Activated naive CD8-positive, alpha-beta T cell treated with anti-CD3 and anti-CD28 coated beads, Interleukin-2, amount 10 ng/mL, durations not matched to agents 7 days and 5 days (primary cell): ENCODE measurements around the gene ALPI. TPM values are rescaled to one million over a fixed set of nuclear protein-coding genes. Genes with fewer than 3 reads are reported as not detected.
"Not testable (repeated sequence)": the region's sequence is repeated elsewhere in the genome, so short reads cannot be mapped to it uniquely, and the experiment has no call there.

Experiments used
- ATAC-seq: fragments of 150-1000 bp; cut with Tn5 transposase; one replicate; pipeline ENCODE4 v1.10.0; 2021; ENCODE audit warnings: low read depth, moderate library complexity
- POLR2A ChIA-PET: fragments of 350-600 bp; sonication (Branson Sonifier 250); formaldehyde crosslinking; loops from one replicate; lab custom pipeline; 2021; ENCODE audit warnings: antibody characterized with exemption; lab: Charles Lee
- DNase-seq: peaks from one replicate; pipeline ENCODE4 v3.0.0; 2021
- H3K27ac Mint-ChIP-seq: one replicate; pipeline ENCODE4 v1.8.0; 2022; ENCODE audit warnings: mild to moderate bottlenecking, mixed read lengths
- H3K27me3 Mint-ChIP-seq: one replicate; pipeline ENCODE4 v1.8.0; 2022; ENCODE audit warnings: mild to moderate bottlenecking, moderate library complexity, mixed read lengths
- H3K36me3 Mint-ChIP-seq: one replicate; pipeline ENCODE4 v1.8.0; 2021; ENCODE audit warnings: mild to moderate bottlenecking, mixed read lengths
- H3K4me1 Mint-ChIP-seq: one replicate; pipeline ENCODE4 v1.8.0; 2021; ENCODE audit warnings: mixed read lengths
- H3K4me3 Mint-ChIP-seq: one replicate; pipeline ENCODE4 v1.8.0; 2022; ENCODE audit warnings: mild to moderate bottlenecking, moderate library complexity, mixed read lengths
- H3K9me3 Mint-ChIP-seq: one replicate; pipeline ENCODE4 v1.8.0; 2021; ENCODE audit warnings: mixed read lengths
- total RNA-seq, 2 experiments: library from RNA; stranded (reverse); gene quantifications; one replicate each; pipeline ENCODE4 v1.2.3, GENCODE V29; 2021

ALPI gene
- total RNA-seq, 2 experiments from 2014 or later = not detected

DNA sequence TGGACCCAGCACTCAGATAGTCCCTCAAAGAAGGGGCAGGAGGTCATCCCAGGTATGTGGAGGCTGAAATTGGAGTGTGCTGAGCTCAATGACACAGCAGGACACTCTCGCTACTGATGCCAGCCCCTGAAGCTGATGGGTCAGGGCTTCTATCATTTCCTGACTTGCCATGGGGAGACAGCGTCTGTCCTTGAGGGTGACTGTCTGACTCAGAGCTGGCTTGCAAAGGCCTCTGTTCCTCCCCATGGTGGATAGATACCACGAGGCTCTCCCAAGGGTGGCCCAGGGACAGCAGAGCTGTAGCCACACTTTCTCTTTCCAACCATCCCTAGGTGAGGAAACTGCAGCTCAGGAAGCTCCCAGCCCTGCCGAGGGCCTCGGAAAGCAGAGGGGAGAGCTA lies 38.5 kb upstream of the ALPI start:
- Mint-ChIP-seq H3K9me3 (no peaks in the 10 kb centered on the region), H3K4me3 (no peak overlapping the region), H3K27me3 (peaks cover 61% of the 10 kb centered on the region), H3K27ac (no peak overlapping the region), H3K36me3 (peaks cover 3% of the 10 kb centered on the region), H3K4me1 (peaks cover 14% of the 10 kb centered on the region)
- ATAC-seq (no peak), DNase-seq (no peak)
- POLR2A ChIA-PET = no interaction called here

GRCh38 chr2:232418056-232418455 lies 37.9 kb upstream of the ALPI start:
- Mint-ChIP-seq H3K9me3 (no peaks in the 10 kb centered on the region), H3K27ac (no peak overlapping the region), H3K27me3 (peaks cover 62% of the 10 kb centered on the region), H3K4me3 (peak overlapping the region; percentile 47), H3K4me1 (peaks cover 14% of the 10 kb centered on the region), H3K36me3 (peaks cover 3% of the 10 kb centered on the region)
- DNase-seq (no peak), ATAC-seq (no peak)
- POLR2A ChIA-PET = no interaction called here

GRCh38 chr2:232418466-232419244 lies 37.3 kb upstream of the ALPI start:
- H3K4me1 Mint-ChIP-seq = peaks cover 8% of the 10 kb centered on the region
- H3K36me3 Mint-ChIP-seq = peaks cover 3% of the 10 kb centered on the region
- peaks cover 63% of the 10 kb centered on the region for H3K27me3 Mint-ChIP-seq
- peak overlapping the region; percentile 76 for H3K4me3 Mint-ChIP-seq
- no peaks in the 10 kb centered on the region for H3K9me3 Mint-ChIP-seq
- no peak overlapping the region for H3K27ac Mint-ChIP-seq
- ATAC-seq = no peak
- POLR2A ChIA-PET = no interaction called here
- no peak for DNase-seq

- Mint-ChIP-seq H3K27ac (no peak overlapping the region), H3K9me3 (no peaks in the 10 kb centered on the region), H3K36me3 (peaks cover 3% of the 10 kb centered on the region), H3K27me3 (peaks cover 62% of the 10 kb centered on the region), H3K4me3 (peak overlapping the region; percentile 76), H3K4me1 (peaks cover 7% of the 10 kb centered on the region)
- ATAC-seq = no peak
- DNase-seq = no peak
- POLR2A ChIA-PET = no interaction called here
Measured at GRCh38 chr2:232419245-232420072, 36.5 kb upstream of the ALPI start.

DNA sequence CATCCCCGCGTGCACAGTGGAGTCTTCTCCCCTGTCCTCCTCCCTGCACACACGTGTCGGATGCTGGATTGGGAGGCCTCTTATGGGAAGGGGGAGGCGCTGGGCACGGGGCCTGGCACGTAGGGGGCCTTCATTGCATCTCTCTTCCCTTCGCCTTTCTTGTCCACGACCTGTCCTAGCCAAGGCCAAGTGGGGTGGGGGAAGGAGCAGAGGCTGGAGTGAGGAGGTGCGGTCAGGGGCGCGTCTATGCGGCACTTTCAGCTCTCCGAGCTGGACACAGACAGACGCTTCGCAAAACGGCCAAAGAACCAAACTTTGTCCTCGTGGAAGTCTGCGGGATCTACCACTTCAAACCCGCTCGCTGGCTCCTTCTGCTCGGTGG lies 35.9 kb upstream of the ALPI start:
- no peak for ATAC-seq
- Mint-ChIP-seq H3K27ac (no peak overlapping the region), H3K27me3 (peaks cover 65% of the 10 kb centered on the region), H3K4me1 (peaks cover 7% of the 10 kb centered on the region), H3K9me3 (no peaks in the 10 kb centered on the region), H3K36me3 (peaks cover 3% of the 10 kb centered on the region), H3K4me3 (no peak overlapping the region)
- no peak for DNase-seq
- POLR2A ChIA-PET = no interaction called here

DNA sequence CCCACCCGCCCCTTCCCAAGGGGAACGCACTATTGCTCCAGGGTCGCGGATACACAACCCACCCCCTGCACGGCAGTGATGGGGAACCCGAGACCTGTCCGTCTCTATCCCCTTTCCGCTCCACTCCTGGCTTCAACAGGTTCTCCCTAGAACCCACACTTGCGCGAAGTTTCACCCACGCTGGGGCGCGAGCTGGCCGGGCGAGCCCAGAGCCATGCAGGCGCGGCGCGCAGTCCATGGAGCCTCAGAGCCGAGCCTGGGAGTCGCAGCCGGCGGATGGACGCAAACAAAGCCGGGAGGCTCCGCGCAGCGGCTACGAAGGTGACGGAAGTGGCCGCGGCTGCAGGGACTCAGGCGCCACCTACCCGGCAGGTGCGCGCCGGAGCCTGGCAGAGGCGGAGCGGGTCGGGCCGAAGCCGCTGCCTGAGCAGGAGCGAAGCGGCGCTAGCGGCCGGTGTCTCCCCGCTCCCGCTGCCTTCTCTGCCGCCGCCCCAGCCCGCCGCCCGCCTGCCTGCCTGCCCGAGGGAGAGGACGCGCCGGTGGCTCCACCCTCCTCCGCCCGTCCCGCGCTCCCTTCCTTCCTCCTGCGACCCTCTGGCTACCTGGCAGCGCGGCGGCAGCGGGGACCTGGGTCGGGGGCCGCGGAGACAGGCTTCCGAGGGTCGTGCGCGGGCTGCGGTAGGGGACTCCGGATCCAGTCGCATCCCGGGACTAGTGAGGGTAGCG lies 35.3 kb upstream of the ALPI start:
- H3K27me3 Mint-ChIP-seq = peaks cover 65% of the 10 kb centered on the region
- POLR2A ChIA-PET = no interaction called here
- H3K4me3 Mint-ChIP-seq = peak overlapping the region; percentile 57
- peak; percentile 86 for ATAC-seq
- DNase-seq = peak; percentile 75
- H3K9me3 Mint-ChIP-seq = no peaks in the 10 kb centered on the region
- H3K27ac Mint-ChIP-seq = no peak overlapping the region
- peaks cover 3% of the 10 kb centered on the region for H3K36me3 Mint-ChIP-seq
- H3K4me1 Mint-ChIP-seq = peaks cover 7% of the 10 kb centered on the region

GRCh38 chr2:232421189-232421785 lies 34.7 kb upstream of the ALPI start:
- no peak for DNase-seq
- H3K4me1 Mint-ChIP-seq = peaks cover 7% of the 10 kb centered on the region
- H3K36me3 Mint-ChIP-seq = peaks cover 3% of the 10 kb centered on the region
- peak overlapping the region; percentile 35 for H3K4me3 Mint-ChIP-seq
- POLR2A ChIA-PET = no interaction called here
- H3K27ac Mint-ChIP-seq = no peak overlapping the region
- H3K9me3 Mint-ChIP-seq = no peaks in the 10 kb centered on the region
- no peak for ATAC-seq
- H3K27me3 Mint-ChIP-seq = peaks cover 64% of the 10 kb centered on the region

GRCh38 chr2:232422051-232422450 lies 33.9 kb upstream of the ALPI start:
- Mint-ChIP-seq H3K27me3 (peaks cover 62% of the 10 kb centered on the region), H3K9me3 (no peaks in the 10 kb centered on the region), H3K36me3 (peaks cover 3% of the 10 kb centered on the region), H3K27ac (peak overlapping the region; percentile 25), H3K4me1 (peaks cover 7% of the 10 kb centered on the region), H3K4me3 (peak overlapping the region; percentile 22)
- DNase-seq (no peak), ATAC-seq (no peak)
- POLR2A ChIA-PET = no interaction called here

- ATAC-seq, DNase-seq, H3K36me3 Mint-ChIP-seq, H3K27ac Mint-ChIP-seq, POLR2A ChIA-PET, H3K4me1 Mint-ChIP-seq, H3K4me3 Mint-ChIP-seq, H3K9me3 Mint-ChIP-seq: not testable (repeated sequence)
- H3K27me3 Mint-ChIP-seq = peaks cover 58% of the 10 kb centered on the region
Measured at GRCh38 chr2:232422996-232423395, 33.0 kb upstream of the ALPI start.

DNA sequence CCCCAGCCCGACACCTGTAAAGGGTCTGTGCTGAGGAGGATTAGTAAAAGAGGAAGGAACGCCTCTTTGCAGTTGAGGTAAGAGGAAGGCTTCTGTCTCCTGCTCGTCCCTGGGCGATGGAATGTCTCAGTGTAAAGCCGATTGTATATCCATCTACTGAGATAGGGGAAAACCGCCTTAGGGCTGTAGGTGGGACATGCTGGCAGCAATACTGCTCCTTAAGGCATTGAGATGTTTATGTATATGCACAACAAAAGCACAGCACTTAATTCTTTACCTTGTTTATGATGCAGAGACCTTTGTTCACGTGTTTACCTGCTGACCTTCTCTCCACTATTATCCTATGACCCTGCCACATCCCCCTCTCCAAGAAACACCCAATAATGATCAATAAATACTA lies 32.5 kb upstream of the ALPI start:
- ATAC-seq, H3K4me1 Mint-ChIP-seq, DNase-seq, H3K4me3 Mint-ChIP-seq, H3K9me3 Mint-ChIP-seq, POLR2A ChIA-PET, H3K27ac Mint-ChIP-seq, H3K36me3 Mint-ChIP-seq: not testable (repeated sequence)
- H3K27me3 Mint-ChIP-seq = peaks cover 54% of the 10 kb centered on the region

GRCh38 chr2:232431705-232432590 lies 24.0 kb upstream of the ALPI start:
- H3K4me3 Mint-ChIP-seq = no peak overlapping the region
- POLR2A ChIA-PET = no interaction called here

GRCh38 chr2:232432598-232433184 lies 23.3 kb upstream of the ALPI start:
- no peak for DNase-seq
- no peaks in the 10 kb centered on the region for H3K4me1 Mint-ChIP-seq
- no peak overlapping the region for H3K4me3 Mint-ChIP-seq
- POLR2A ChIA-PET = no interaction called here
- H3K27ac Mint-ChIP-seq = no peak overlapping the region
- H3K27me3 Mint-ChIP-seq = peaks cover 3% of the 10 kb centered on the region
- no peaks in the 10 kb centered on the region for H3K36me3 Mint-ChIP-seq
- peak; percentile 70 for ATAC-seq
- no peaks in the 10 kb centered on the region for H3K9me3 Mint-ChIP-seq

More at GRCh38 chr2:232431705-232432590, 24.0 kb upstream of the ALPI start:
- Mint-ChIP-seq H3K4me1 (no peaks in the 10 kb centered on the region), H3K36me3 (no peaks in the 10 kb centered on the region), H3K27ac (no peak overlapping the region), H3K9me3 (no peaks in the 10 kb centered on the region), H3K27me3 (peaks cover 3% of the 10 kb centered on the region)
- ATAC-seq (no peak), DNase-seq (no peak)
